Neural cell (in vitro differentiated cells): Measurements from ENCODE around the gene TIRAP. TPM values are rescaled to one million over a fixed set of nuclear protein-coding genes. Genes with fewer than 3 reads are reported as not detected.

Experiments
- H2AFZ ChIP-seq: fragments of 200-600, 300-800 bp; sonication (generic), shearing (Covaris generic); 2 replicates; pipeline ENCODE4 v1.6.0; 2014; ENCODE audit warnings: low read depth, mild to moderate bottlenecking, antibody characterized with exemption, low read length, moderate library complexity
- H3F3A ChIP-seq: fragments of 200-600 bp; shearing (Covaris generic); 2 replicates; pipeline ENCODE4 v1.6.1; 2016; ENCODE audit warnings: mild to moderate bottlenecking, moderate library complexity, mixed read lengths, antibody characterized with exemption, low read length; ENCODE audit not compliant: insufficient read depth, poor library complexity, severe bottlenecking
- H3K27ac ChIP-seq: fragments of 200-600, 300-800 bp; sonication (generic), shearing (Covaris generic); 2 replicates; pipeline ENCODE4 v1.5.1; 2014; ENCODE audit warnings: mild to moderate bottlenecking, low read length, moderate library complexity
- H3K27me3 ChIP-seq: fragments of 300-800, 200-600 bp; sonication (generic), shearing (Covaris generic); 2 replicates; pipeline ENCODE4 v1.6.0; 2014; ENCODE audit warnings: mild to moderate bottlenecking, low read depth, low read length, moderate library complexity; ENCODE audit not compliant: insufficient read depth
- H3K36me3 ChIP-seq: fragments of 300-800, 200-600 bp; sonication (generic), shearing (Covaris generic); 2 replicates; pipeline ENCODE4 v1.5.1; 2014; ENCODE audit warnings: mild to moderate bottlenecking, antibody characterized with exemption, low read length, moderate library complexity; ENCODE audit not compliant: insufficient read depth
- H3K4me2 ChIP-seq: fragments of 300-800, 200-600 bp; sonication (generic), shearing (Covaris generic); 2 replicates; pipeline ENCODE4 v1.6.0; 2014; ENCODE audit warnings: mild to moderate bottlenecking, low read length
- H3K4me3 ChIP-seq: fragments of 300-800, 200-600 bp; sonication (generic), shearing (Covaris generic); 2 replicates; pipeline ENCODE4 v1.5.1; 2014; ENCODE audit warnings: mild to moderate bottlenecking, low read length, moderate library complexity
- H3K79me2 ChIP-seq: fragments of 200-600 bp; shearing (Covaris generic); replicated peaks from 2 replicates; pipeline ENCODE4 v1.6.0; 2014; ENCODE audit warnings: mild to moderate bottlenecking, low read length, moderate library complexity; ENCODE audit not compliant: insufficient read depth
- H3K9ac ChIP-seq: fragments of 300-800, 200-600 bp; sonication (generic), shearing (Covaris generic); 2 replicates; pipeline ENCODE4 v1.6.1; 2016; ENCODE audit warnings: mild to moderate bottlenecking, low read length, mixed read lengths
- H3K9me2 ChIP-seq: fragments of 200-600 bp; shearing (Covaris generic); 2 replicates; pipeline ENCODE4 v1.6.1; 2016; ENCODE audit warnings: mild to moderate bottlenecking, low read length, mixed read lengths; ENCODE audit not compliant: insufficient read depth
- H3K9me3 ChIP-seq: fragments of 200-600, 300-800 bp; sonication (generic), shearing (Covaris generic); 2 replicates; pipeline ENCODE4 v1.6.1; 2016; ENCODE audit warnings: mild to moderate bottlenecking, mixed run types, low read length, moderate library complexity, mixed read lengths
- H4K20me1 ChIP-seq: fragments of 200-600 bp; shearing (Covaris generic); 2 replicates; pipeline ENCODE4 v1.6.1; 2016; ENCODE audit warnings: mild to moderate bottlenecking, mixed run types; ENCODE audit not compliant: insufficient read depth
- EP300 ChIP-seq: fragments of 450-650 bp; conservative IDR thresholded peaks from 2 replicates; pipeline ENCODE4 v1.6.1; 2014; ENCODE audit warnings: antibody characterized with exemption, mild to moderate bottlenecking, moderate library complexity; ENCODE audit not compliant: poor library complexity, severe bottlenecking
- EZH2 ChIP-seq: fragments of 200-600, 300-800 bp; shearing (Covaris generic), sonication (generic); IDR thresholded peaks from 2 replicates; pipeline ENCODE4 v1.6.1; 2014; ENCODE audit warnings: antibody characterized with exemption, low read length, borderline replicate concordance, mild to moderate bottlenecking; ENCODE audit not compliant: insufficient read depth, poor library complexity, severe bottlenecking
- MXI1 ChIP-seq: fragments of 450-650 bp; conservative IDR thresholded peaks from 2 replicates; pipeline ENCODE4 v1.6.1; 2014; ENCODE audit warnings: antibody characterized with exemption, mild to moderate bottlenecking; ENCODE audit not compliant: poor library complexity, severe bottlenecking
- POLR2AphosphoS5 ChIP-seq: IDR thresholded peaks from 2 replicates; pipeline ENCODE4 v1.6.1; 2012
- RAD21 ChIP-seq: fragments of 450-650 bp; conservative IDR thresholded peaks from 2 replicates; pipeline ENCODE4 v1.6.1; 2014; ENCODE audit warnings: antibody characterized with exemption, mild to moderate bottlenecking, moderate library complexity
- SMC3 ChIP-seq: fragments of 450-650 bp; conservative IDR thresholded peaks from 2 replicates; pipeline ENCODE4 v1.6.1; 2014; ENCODE audit warnings: antibody characterized with exemption, mild to moderate bottlenecking, moderate library complexity; ENCODE audit not compliant: poor library complexity
- TAF1 ChIP-seq: IDR thresholded peaks from 2 replicates; pipeline ENCODE4 v1.6.1; 2012; ENCODE audit warnings: low read depth
- polyA plus RNA-seq: library from polyadenylated mRNA; depleted of rRNA; stranded (reverse); fragments of >200 nt; gene quantifications from 2 replicates; pipeline ENCODE4 v1.2.3, GENCODE V29; 2014
- TF ChIP-seq, protein P1 (sequence below): IDR thresholded peaks from 2 replicates; pipeline ENCODE4 v1.6.1; 2012; ENCODE audit warnings: borderline replicate concordance
- TF ChIP-seq, protein P2 (sequence below): fragments of 450-650 bp; IDR thresholded peaks from 2 replicates; pipeline ENCODE4 v1.5.1; 2014; ENCODE audit warnings: antibody characterized with exemption, mild to moderate bottlenecking, moderate library complexity; ENCODE audit not compliant: poor library complexity, severe bottlenecking

TIRAP gene
- polyA plus RNA-seq, 1 donor from 2014 or later = 3.6 TPM

DNA sequence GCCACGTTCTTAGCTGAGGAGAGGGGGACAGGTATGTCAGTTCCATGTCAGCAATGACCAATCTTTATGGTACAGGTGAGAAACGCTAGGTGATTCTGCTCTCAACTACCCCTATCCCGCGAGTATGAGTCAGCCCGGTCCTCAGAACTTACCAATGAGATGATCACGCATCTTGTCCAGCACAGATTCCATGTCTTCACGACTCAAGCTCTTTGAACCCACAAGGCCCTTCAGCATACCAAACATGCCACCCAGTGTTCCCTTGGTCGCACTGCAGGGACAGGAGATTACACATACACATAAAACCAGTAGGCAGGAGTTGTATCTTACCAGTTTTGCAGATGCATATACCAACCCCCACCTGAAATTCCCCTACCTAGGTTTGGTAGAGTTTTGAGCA lies 17.1 kb upstream of the TIRAP start:
- no peak overlapping the region for H3K27ac ChIP-seq
- H3K4me3 ChIP-seq = no peak overlapping the region
- no peak overlapping the region for H3K4me2 ChIP-seq
- no peaks in the 10 kb centered on the region for H3K9me2 ChIP-seq
- H3K27me3 ChIP-seq = no peaks in the 10 kb centered on the region
- peaks cover 4% of the 10 kb centered on the region for H3K36me3 ChIP-seq
- H3K9me3 ChIP-seq = no peaks in the 10 kb centered on the region
- TF ChIP-seq, protein P1, sequence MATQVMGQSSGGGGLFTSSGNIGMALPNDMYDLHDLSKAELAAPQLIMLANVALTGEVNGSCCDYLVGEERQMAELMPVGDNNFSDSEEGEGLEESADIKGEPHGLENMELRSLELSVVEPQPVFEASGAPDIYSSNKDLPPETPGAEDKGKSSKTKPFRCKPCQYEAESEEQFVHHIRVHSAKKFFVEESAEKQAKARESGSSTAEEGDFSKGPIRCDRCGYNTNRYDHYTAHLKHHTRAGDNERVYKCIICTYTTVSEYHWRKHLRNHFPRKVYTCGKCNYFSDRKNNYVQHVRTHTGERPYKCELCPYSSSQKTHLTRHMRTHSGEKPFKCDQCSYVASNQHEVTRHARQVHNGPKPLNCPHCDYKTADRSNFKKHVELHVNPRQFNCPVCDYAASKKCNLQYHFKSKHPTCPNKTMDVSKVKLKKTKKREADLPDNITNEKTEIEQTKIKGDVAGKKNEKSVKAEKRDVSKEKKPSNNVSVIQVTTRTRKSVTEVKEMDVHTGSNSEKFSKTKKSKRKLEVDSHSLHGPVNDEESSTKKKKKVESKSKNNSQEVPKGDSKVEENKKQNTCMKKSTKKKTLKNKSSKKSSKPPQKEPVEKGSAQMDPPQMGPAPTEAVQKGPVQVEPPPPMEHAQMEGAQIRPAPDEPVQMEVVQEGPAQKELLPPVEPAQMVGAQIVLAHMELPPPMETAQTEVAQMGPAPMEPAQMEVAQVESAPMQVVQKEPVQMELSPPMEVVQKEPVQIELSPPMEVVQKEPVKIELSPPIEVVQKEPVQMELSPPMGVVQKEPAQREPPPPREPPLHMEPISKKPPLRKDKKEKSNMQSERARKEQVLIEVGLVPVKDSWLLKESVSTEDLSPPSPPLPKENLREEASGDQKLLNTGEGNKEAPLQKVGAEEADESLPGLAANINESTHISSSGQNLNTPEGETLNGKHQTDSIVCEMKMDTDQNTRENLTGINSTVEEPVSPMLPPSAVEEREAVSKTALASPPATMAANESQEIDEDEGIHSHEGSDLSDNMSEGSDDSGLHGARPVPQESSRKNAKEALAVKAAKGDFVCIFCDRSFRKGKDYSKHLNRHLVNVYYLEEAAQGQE = no peak
- TF ChIP-seq SMC3 (no peak), TAF1 (no peak), EP300 (no peak), RAD21 (no peak), POLR2AphosphoS5 (no peak), MXI1 (no peak), EZH2 (no peak)
- TF ChIP-seq, protein P2, sequence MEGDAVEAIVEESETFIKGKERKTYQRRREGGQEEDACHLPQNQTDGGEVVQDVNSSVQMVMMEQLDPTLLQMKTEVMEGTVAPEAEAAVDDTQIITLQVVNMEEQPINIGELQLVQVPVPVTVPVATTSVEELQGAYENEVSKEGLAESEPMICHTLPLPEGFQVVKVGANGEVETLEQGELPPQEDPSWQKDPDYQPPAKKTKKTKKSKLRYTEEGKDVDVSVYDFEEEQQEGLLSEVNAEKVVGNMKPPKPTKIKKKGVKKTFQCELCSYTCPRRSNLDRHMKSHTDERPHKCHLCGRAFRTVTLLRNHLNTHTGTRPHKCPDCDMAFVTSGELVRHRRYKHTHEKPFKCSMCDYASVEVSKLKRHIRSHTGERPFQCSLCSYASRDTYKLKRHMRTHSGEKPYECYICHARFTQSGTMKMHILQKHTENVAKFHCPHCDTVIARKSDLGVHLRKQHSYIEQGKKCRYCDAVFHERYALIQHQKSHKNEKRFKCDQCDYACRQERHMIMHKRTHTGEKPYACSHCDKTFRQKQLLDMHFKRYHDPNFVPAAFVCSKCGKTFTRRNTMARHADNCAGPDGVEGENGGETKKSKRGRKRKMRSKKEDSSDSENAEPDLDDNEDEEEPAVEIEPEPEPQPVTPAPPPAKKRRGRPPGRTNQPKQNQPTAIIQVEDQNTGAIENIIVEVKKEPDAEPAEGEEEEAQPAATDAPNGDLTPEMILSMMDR = no peak
- no peak overlapping the region for H2AFZ ChIP-seq
- no peak overlapping the region for H3K9ac ChIP-seq
- H3F3A ChIP-seq = no peaks in the 10 kb centered on the region
- peaks cover 27% of the 10 kb centered on the region for H3K79me2 ChIP-seq
- no peaks in the 10 kb centered on the region for H4K20me1 ChIP-seq

DNA sequence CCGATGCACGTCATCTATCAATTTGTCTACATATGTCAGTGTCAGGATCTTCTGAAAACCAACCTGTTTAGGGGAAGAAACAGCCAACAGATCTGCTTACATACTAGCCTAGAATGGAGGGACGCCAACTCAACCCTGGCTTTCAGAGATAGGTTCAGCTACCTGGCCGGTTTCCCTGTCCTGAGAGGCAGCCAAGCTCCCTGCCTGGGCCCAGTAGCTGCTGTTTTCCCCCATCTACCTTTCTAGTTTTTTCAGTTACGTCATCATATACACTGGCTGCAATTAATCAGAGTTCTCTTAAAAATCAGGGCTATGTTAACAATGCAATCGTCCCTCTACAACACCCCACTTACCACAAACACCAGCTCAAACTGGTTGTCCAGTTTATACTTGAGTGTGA lies 15.2 kb upstream of the TIRAP start:
- Histone ChIP-seq H3K27ac (no peak overlapping the region), H3K27me3 (no peaks in the 10 kb centered on the region), H3K9me2 (no peaks in the 10 kb centered on the region), H3F3A (no peaks in the 10 kb centered on the region), H3K36me3 (no peaks in the 10 kb centered on the region), H3K79me2 (peaks cover 27% of the 10 kb centered on the region), H2AFZ (no peak overlapping the region), H3K9ac (peak overlapping the region; percentile 89), H3K4me2 (peak overlapping the region; percentile 71), H3K4me3 (peak overlapping the region; percentile 99), H4K20me1 (no peaks in the 10 kb centered on the region), H3K9me3 (no peaks in the 10 kb centered on the region)
- TF ChIP-seq TAF1 = no peak
- no peak for TF ChIP-seq SMC3
- TF ChIP-seq EZH2 = no peak
- TF ChIP-seq, protein P1 = no peak
- TF ChIP-seq EP300 = no peak
- TF ChIP-seq POLR2AphosphoS5 = no peak
- no peak for TF ChIP-seq RAD21
- TF ChIP-seq, protein P2 = no peak
- no peak for TF ChIP-seq MXI1
